Astrocyte of the cerebellum (primary cell): ENCODE data around the gene ZBTB20.

Source experiments
- DNase-seq: peaks from one replicate; pipeline ENCODE4 v3.0.0-alpha.2; 2011; ENCODE audit warnings: low read depth
- H3K4me3 ChIP-seq: 2 replicates; pipeline ENCODE4 v1.5.1; 2011; ENCODE audit warnings: mild to moderate bottlenecking, low read depth, low read length, moderate library complexity
- CTCF ChIP-seq: IDR thresholded peaks from 2 replicates; pipeline ENCODE4 v1.5.1; 2012; ENCODE audit warnings: low read length, low read depth, moderate library complexity, mild to moderate bottlenecking; ENCODE audit errors: missing control alignments
- in situ Hi-C: cut with HindIII; loops from 2 replicates; pipeline ENCODE4 v1.10.0; 2017; ENCODE audit warnings: low sequenced_read_pairs

The ZBTB20 gene

GRCh38 chr3:114904633-114905032 lies 242.5 kb downstream of the ZBTB20 start:
- H3K4me3 ChIP-seq, result no peak overlapping the region
- no peak for TF ChIP-seq CTCF
- DNase-seq, result no peak
- in situ Hi-C loops, result no loop called here

- H3K4me3 ChIP-seq, result no peak overlapping the region
- no peak for DNase-seq
- TF ChIP-seq CTCF, result no peak
- in situ Hi-C loops, result no loop called here
Measured at GRCh38 chr3:114903213-114903612, 243.9 kb downstream of the ZBTB20 start.

- in situ Hi-C loops, result no loop called here
- TF ChIP-seq CTCF, result no peak
- no peak for DNase-seq
- H3K4me3 ChIP-seq, result no peak overlapping the region
Measured at GRCh38 chr3:114902691-114903101, 244.4 kb downstream of the ZBTB20 start.

DNA sequence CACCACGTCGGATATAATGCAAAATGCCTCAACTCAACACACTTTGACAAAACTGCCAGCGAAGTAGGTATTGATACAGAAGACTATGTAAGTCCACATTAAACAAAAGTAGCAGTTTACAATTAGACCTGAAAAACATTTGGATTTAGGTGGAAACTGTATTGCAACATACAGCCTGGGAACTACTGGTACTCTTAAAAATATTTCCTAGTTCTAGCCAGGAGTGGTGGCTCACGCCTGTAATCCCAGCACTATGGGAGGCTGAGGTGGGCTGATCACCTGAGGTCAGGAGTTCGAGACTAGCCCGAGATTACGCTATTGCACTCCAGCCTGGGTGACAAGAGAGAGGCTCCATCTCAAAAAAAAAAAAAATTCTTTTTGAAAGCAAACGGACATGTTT lies 246.2 kb downstream of the ZBTB20 start:
- in situ Hi-C loops, result no loop called here
- no peak overlapping the region for H3K4me3 ChIP-seq
- no peak for TF ChIP-seq CTCF
- DNase-seq, result no peak

- TF ChIP-seq CTCF, result no peak
- DNase-seq, result no peak
- in situ Hi-C loops, result no loop called here
- no peak overlapping the region for H3K4me3 ChIP-seq
Measured at GRCh38 chr3:114899186-114899931, 247.7 kb downstream of the ZBTB20 start.

DNA sequence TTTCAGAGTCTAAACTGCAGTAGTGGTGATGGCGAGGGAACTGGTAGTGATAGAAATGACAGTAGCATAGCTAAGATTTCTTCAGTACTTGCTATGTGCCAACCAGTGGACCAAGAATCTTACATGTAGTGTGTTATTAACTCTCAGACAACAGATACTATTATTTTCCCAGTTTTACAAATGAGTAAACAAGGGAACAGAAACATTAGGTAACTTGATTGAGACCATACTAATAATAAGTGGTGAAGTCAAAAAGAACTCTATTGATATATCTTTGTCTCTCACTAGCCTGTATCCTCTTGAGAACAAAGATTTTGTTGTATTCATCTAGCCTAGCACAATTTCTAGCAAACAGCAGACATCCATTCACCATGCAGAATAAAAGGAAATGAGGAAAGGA lies 250.1 kb downstream of the ZBTB20 start:
- no peak for TF ChIP-seq CTCF
- no peak for DNase-seq
- in situ Hi-C loops, result no loop called here
- H3K4me3 ChIP-seq, result no peak overlapping the region

DNA sequence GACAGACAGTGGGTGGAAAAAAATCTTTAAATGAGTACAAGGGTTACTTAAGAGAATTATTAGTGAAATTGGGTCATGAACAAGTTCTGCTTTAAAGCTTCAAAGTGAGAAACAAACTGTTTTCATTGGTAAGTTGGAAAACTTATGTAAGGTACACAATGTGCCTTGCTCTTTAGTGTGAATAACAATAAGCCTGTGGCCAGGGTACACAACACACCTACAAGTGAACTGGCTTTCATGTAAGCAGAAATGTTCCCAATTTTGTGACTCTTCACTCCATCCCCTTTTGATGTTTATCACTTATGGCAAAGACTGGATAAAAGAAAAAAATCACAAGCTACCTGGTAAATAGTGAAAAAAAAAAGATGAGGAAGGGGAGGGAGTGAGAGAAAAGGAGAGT lies 253.7 kb downstream of the ZBTB20 start:
- no peak overlapping the region for H3K4me3 ChIP-seq
- in situ Hi-C loops, result no loop called here

More for the DNA sequence above, 253.7 kb downstream of the ZBTB20 start:
- no peak for DNase-seq
- TF ChIP-seq CTCF, result no peak
